PC-3 (cell line): ENCODE results near the gene CNTNAP3B.
"Not testable (repeated sequence)": the region's sequence is repeated elsewhere in the genome, so short reads cannot be mapped to it uniquely, and the experiment has no call there.

ENCODE experiments used
- EZH2 ChIP-seq: fragments of 300-600 bp; sonication (generic); IDR thresholded peaks from one replicate; pipeline ENCODE4 v1.6.1; 2017; ENCODE audit warnings: antibody characterized with exemption, mild to moderate bottlenecking, low read length; ENCODE audit not compliant: unreplicated experiment
- EZH2phosphoT487 ChIP-seq: fragments of 300-600 bp; sonication (generic); IDR thresholded peaks from 2 replicates; pipeline ENCODE4 v1.6.1; 2018; ENCODE audit warnings: mild to moderate bottlenecking, antibody characterized with exemption, low read length, borderline replicate concordance
- TF ChIP-seq, protein P1 (sequence below): fragments of 300-600 bp; sonication (generic); conservative IDR thresholded peaks from 2 replicates; pipeline ENCODE4 v1.5.1; 2017; ENCODE audit warnings: antibody characterized with exemption, low read depth, mild to moderate bottlenecking, low read length

DNA sequence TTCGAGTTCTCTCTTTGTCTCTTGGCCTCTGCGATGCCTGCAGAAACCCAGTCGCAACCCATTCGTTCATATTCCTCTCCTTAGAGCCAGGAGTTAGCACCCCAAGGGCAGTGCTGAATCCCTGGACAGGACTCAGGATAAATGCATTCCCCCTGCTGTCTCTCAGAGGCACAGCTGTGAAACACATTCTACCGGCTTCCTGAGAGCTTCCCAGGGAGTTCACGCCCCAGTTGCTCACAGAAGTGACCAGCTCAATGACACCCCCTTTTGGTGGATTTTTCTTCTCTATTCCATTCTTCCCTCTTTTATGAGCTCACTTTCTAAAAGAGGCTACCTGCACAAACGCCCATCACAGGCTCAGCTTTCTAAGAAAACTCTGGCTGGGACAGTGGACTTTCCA lies 8.2 kb downstream of the CNTNAP3B start:
- TF ChIP-seq EZH2, EZH2phosphoT487: not testable (repeated sequence)
- TF ChIP-seq, protein P1, sequence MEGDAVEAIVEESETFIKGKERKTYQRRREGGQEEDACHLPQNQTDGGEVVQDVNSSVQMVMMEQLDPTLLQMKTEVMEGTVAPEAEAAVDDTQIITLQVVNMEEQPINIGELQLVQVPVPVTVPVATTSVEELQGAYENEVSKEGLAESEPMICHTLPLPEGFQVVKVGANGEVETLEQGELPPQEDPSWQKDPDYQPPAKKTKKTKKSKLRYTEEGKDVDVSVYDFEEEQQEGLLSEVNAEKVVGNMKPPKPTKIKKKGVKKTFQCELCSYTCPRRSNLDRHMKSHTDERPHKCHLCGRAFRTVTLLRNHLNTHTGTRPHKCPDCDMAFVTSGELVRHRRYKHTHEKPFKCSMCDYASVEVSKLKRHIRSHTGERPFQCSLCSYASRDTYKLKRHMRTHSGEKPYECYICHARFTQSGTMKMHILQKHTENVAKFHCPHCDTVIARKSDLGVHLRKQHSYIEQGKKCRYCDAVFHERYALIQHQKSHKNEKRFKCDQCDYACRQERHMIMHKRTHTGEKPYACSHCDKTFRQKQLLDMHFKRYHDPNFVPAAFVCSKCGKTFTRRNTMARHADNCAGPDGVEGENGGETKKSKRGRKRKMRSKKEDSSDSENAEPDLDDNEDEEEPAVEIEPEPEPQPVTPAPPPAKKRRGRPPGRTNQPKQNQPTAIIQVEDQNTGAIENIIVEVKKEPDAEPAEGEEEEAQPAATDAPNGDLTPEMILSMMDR, result not testable (repeated sequence)
